ENCODE measurements around the gene PRDM16.

The PRDM16 gene

GRCh38 chr1:3156936-3157335, 87.9 kb downstream of the PRDM16 start:
- TF ChIP-seq ZFX (IDR thresholded peaks at IDR 0.05) = no peak
- TF ChIP-seq CTCF (conservative IDR thresholded peaks at IDR 0.05) = no peak
- no peak overlapping the region for H3K27ac ChIP-seq

GRCh38 chr1:3158347-3158746, 89.3 kb downstream of the PRDM16 start:
- TF ChIP-seq CTCF (conservative IDR thresholded peaks at IDR 0.05) (no peak), ZFX (IDR thresholded peaks at IDR 0.05) (no peak)

GRCh38 chr1:3159121-3159520, 90.1 kb downstream of the PRDM16 start:
- no peak overlapping the region for H3K27ac ChIP-seq
- TF ChIP-seq CTCF (conservative IDR thresholded peaks at IDR 0.05) (no peak), ZFX (IDR thresholded peaks at IDR 0.05) (no peak)

More at GRCh38 chr1:3158347-3158746, 89.3 kb downstream of the PRDM16 start:
- no peak overlapping the region for H3K27ac ChIP-seq

GRCh38 chr1:3159996-3160395, 91.0 kb downstream of the PRDM16 start:
- no peak overlapping the region for H3K27ac ChIP-seq
- no peak for TF ChIP-seq CTCF (conservative IDR thresholded peaks at IDR 0.05)
- TF ChIP-seq ZFX (IDR thresholded peaks at IDR 0.05) = no peak

GRCh38 chr1:3160647-3161145, 91.7 kb downstream of the PRDM16 start:
- H3K27ac ChIP-seq = no peak overlapping the region
- TF ChIP-seq ZFX (IDR thresholded peaks at IDR 0.05) (no peak), CTCF (conservative IDR thresholded peaks at IDR 0.05) (no peak)

- no peak overlapping the region for H3K27ac ChIP-seq
Observed at GRCh38 chr1:3161176-3161840, 92.3 kb downstream of the PRDM16 start.

More at GRCh38 chr1:3161176-3161840, 92.3 kb downstream of the PRDM16 start:
- TF ChIP-seq ZFX (IDR thresholded peaks at IDR 0.05) (no peak), CTCF (conservative IDR thresholded peaks at IDR 0.05) (no peak)

Data from C4-2B (cell line).